Measurements from ENCODE around the gene GNA12.

DNA sequence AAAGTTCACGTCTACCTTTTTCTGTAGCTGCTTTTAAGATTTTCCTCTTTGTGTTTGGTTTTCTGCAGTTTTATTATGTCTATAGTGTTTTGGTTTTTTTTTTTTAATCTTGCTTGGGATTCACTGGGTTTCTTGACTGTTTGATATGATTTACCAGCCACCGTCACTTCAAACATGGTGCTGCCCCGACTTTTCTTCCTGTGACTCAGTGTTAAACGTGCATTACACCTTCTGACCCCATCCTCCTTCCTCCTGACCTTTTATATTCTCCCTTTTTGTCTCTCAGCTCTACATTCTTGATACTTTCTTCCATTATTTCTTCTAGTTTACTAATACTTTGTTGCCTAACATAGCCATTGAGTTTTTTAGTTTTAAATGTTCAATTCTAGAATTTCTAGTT lies 61.5 kb downstream of the GNA12 start:
- TF ChIP-seq, protein P1, sequence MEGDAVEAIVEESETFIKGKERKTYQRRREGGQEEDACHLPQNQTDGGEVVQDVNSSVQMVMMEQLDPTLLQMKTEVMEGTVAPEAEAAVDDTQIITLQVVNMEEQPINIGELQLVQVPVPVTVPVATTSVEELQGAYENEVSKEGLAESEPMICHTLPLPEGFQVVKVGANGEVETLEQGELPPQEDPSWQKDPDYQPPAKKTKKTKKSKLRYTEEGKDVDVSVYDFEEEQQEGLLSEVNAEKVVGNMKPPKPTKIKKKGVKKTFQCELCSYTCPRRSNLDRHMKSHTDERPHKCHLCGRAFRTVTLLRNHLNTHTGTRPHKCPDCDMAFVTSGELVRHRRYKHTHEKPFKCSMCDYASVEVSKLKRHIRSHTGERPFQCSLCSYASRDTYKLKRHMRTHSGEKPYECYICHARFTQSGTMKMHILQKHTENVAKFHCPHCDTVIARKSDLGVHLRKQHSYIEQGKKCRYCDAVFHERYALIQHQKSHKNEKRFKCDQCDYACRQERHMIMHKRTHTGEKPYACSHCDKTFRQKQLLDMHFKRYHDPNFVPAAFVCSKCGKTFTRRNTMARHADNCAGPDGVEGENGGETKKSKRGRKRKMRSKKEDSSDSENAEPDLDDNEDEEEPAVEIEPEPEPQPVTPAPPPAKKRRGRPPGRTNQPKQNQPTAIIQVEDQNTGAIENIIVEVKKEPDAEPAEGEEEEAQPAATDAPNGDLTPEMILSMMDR (IDR thresholded peaks at IDR 0.05; ENCODE audit: insufficient read depth, low read length, poor library complexity, severe bottlenecking): no peak
- TF ChIP-seq EZH2phosphoT487 (conservative IDR thresholded peaks at IDR 0.05; ENCODE audit: low read length): no peak

All from SU-DHL-6 (cell line).